Subcutaneous abdominal adipose tissue (tissue), 5 donors: ENCODE results near the gene SPATA2L.
"Not testable (repeated sequence)": the region's sequence is repeated elsewhere in the genome, so short reads cannot be mapped to it uniquely, and the experiment has no call there.

Experiments used
- H3K27ac ChIP-seq: one replicate; pipeline ENCODE4 v1.7.0; 2013; ENCODE audit warnings: low read depth, mild to moderate bottlenecking, inconsistent platforms, low read length, moderate library complexity
- H3K27me3 ChIP-seq, 5 donors: one replicate each; pipeline ENCODE4 v1.7.0; 2013; ENCODE audit warnings: low read length in 5 of 5, inconsistent platforms in 1 of 5; ENCODE audit not compliant: control insufficient read depth in 5 of 5, insufficient read depth in 4 of 5
- H3K36me3 ChIP-seq, 5 donors: one replicate each; pipeline ENCODE4 v1.7.0; 2013; ENCODE audit warnings: low read length in 5 of 5; ENCODE audit not compliant: control insufficient read depth in 5 of 5, insufficient read depth in 5 of 5
- H3K4me1 ChIP-seq, 5 donors: one replicate each; pipeline ENCODE4 v1.7.0; 2013; ENCODE audit warnings: low read length in 5 of 5, mild to moderate bottlenecking in 3 of 5, moderate library complexity in 1 of 5; ENCODE audit not compliant: control insufficient read depth in 5 of 5, insufficient read depth in 5 of 5
- H3K4me3 ChIP-seq, 5 donors: one replicate each; pipeline ENCODE4 v1.7.0; 2013; ENCODE audit warnings: low read length in 5 of 5, low read depth in 1 of 5
- H3K9ac ChIP-seq, 5 donors: one replicate each; pipeline ENCODE4 v1.7.0; 2013; ENCODE audit warnings: low read length in 5 of 5, mild to moderate bottlenecking in 4 of 5, moderate library complexity in 3 of 5
- H3K9me3 ChIP-seq, 5 donors: one replicate each; pipeline ENCODE4 v1.7.0; 2013; ENCODE audit warnings: low read length in 5 of 5; ENCODE audit not compliant: control insufficient read depth in 5 of 5
- donor health status: healthy.
- donor health status: healthy.
- donor health status: healthy.
- donor health status: healthy.
- donor health status: healthy.

Gene SPATA2L

DNA sequence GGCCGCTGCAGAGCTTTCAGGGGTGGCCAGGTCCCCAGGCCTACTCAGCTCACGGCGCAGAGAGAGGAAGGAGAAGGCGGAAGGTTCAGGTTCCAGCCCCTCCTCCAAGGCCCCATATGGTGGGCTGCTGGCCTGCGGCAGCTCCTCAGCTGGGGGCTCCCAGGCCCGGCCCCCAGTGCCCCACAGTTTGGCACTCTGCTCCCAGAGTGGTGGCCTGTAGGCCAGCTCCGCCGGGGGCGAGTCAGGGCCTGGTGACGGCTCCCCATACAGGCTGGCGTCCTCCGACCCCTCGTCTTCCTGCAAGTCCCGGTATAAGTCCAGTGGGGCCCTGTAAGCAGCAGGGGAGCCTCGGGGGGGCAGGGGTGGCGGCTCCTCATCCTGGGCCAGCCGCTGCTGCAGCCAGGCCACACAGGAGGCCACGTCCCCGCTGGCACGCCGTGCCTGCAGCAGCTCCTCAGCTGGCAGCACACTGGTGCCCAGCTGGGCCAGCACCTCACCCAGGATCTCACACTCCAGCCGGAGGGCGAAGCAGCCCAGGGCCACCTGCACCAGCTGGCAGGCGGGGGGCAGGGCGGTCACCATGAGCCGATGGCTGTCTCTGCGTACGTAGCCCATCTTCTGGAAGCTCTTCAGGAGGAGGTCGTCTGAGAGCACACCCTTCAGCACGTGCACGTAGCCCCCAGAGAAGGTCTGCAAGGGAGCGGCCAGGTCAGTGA, 3.7 kb downstream of the SPATA2L start:
- peaks cover 0 to 47% (median 32%) of the 10 kb centered on the region in 5 donors for H3K36me3 ChIP-seq

DNA sequence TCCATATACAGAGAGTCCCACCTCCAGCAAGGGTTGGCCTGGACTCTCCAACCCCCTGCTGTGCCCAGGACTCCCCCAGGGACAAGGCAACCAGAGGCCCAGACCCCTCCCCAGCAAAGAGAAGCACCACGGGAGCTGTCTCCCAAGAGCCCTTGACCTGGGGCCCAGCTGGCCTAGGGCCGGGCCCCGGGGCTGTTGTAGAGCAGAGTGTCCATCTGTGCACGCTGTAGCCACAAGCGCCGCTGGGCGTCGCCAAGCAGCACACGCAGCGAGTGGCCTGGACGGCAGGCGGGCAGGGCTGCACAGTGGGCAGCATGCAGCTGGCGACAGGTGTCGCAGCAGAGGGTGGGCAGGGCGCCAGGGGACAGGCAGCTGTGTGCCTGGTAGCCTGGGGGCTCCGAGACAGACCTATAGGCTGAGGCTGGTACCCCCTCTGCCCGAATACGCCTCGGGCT, 4.3 kb downstream of the SPATA2L start:
- Histone ChIP-seq H3K4me3 (no peak overlapping the region), H3K36me3 (peaks cover 0 to 52% (median 35%) of the 10 kb centered on the region in 5 donors), H3K27me3 (no peaks in the 10 kb centered on the region), H3K9me3 (no peaks in the 10 kb centered on the region), H3K27ac (no peak overlapping the region), H3K9ac (no peak overlapping the region), H3K4me1 (peaks cover 3 to 25% (median 21%) of the 10 kb centered on the region in 5 donors)

More for the DNA sequence above, 3.7 kb downstream of the SPATA2L start:
- peaks cover 3 to 27% (median 22%) of the 10 kb centered on the region in 5 donors for H3K4me1 ChIP-seq
- no peaks in the 10 kb centered on the region for H3K27me3 ChIP-seq
- no peaks in the 10 kb centered on the region for H3K9me3 ChIP-seq
- no peak overlapping the region for H3K9ac ChIP-seq
- no peak overlapping the region for H3K27ac ChIP-seq
- H3K4me3 ChIP-seq: no peak overlapping the region

DNA sequence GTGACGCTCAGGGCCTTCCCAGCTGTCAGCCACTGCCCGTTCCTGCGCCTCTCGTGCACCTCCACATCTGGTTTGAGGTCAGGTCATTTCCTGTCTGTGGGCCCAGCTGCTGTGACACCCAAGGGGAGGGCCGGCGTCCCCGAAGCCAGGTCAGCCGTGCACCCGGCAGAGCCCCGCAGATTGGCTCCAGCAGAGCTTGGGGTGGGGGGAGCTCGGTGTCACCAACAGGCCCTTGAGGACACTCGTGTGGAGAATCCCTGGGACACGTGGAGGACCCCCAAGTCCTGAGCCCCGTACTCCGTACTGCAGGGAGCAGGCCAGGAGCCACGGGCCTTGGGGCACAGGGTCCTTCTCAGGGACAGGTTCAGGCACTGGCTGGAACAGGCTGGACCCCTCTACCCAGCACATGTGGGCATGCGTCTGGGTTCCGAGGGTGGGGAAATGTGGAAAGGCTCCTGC, 4.8 kb downstream of the SPATA2L start:
- peaks cover 0 to 57% (median 38%) of the 10 kb centered on the region in 5 donors for H3K36me3 ChIP-seq
- no peak overlapping the region for H3K27ac ChIP-seq

GRCh38 chr16:89695875-89696669, 5.4 kb downstream of the SPATA2L start:
- Histone ChIP-seq H3K36me3 (peaks cover 0 to 63% (median 44%) of the 10 kb centered on the region in 5 donors), H3K9me3 (no peaks in the 10 kb centered on the region), H3K27me3 (no peaks in the 10 kb centered on the region), H3K9ac (no peak overlapping the region), H3K4me1 (peaks cover 3 to 15% (median 15%) of the 10 kb centered on the region in 5 donors), H3K27ac (no peak overlapping the region), H3K4me3 (no peak overlapping the region)

More for the DNA sequence above, 4.8 kb downstream of the SPATA2L start:
- no peak overlapping the region for H3K4me3 ChIP-seq
- H3K27me3 ChIP-seq: no peaks in the 10 kb centered on the region
- H3K4me1 ChIP-seq: peaks cover 3 to 21% (median 16%) of the 10 kb centered on the region in 5 donors
- H3K9ac ChIP-seq: no peak overlapping the region
- no peaks in the 10 kb centered on the region for H3K9me3 ChIP-seq

DNA sequence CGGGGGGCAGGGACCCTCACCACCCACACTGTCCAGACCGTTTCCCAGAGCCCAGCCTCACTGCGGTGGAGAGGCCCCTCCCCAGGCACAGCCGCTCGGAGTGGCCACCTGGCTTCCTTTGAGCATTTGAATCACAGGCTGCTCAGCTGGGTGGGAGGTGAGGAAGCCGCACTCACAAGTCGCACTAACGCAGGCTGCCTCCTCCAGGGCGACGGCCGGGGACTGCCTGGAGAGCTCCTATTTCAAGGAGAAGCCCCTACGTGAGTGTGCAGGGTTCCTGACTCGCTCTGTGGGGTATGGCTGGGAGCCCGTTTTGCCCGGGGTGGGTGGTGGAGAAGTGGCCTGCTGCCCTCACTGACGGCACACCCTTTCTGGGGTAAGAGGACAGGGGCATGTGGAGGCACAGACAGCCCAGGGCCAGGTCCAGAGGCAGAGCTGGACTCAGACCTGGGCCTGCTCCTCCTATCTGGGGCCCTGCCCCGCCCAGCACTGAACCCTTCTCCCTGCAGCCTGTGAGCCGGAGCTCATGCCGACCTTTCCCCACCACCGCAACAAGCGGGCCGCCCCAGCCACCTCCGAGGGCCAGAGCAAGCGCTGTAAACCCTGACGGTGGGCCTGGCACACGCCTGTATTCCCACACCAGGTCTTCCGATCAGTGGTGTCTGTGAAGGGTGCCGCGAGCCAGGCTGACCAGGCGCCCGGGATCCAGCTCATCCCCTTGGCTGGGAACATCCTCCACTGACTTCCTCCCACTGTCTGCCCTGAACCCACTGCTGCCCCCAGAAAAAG, 6.2 kb downstream of the SPATA2L start:
- Histone ChIP-seq H3K36me3 (peaks cover 0 to 68% (median 49%) of the 10 kb centered on the region in 5 donors), H3K9ac (no peak overlapping the region), H3K27ac (no peak overlapping the region), H3K9me3 (no peaks in the 10 kb centered on the region), H3K4me1 (peaks cover under 1 to 7% (median 7%) of the 10 kb centered on the region in 5 donors), H3K27me3 (no peaks in the 10 kb centered on the region), H3K4me3 (no peak overlapping the region)

DNA sequence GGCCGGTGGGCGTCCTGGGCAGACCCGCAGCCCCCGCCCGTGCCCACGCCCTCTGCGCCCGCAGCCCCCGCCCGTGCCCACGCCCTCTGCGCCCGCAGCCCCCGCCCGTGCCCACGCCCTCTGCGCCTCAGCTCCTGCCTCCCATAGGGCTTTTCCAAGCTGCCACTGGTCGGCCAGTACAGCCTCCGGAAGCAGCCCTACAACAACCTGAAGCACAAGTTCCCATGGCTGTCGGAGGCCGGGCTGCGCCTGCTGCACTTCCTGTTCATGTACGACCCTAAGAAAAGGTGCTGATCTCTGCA, 6.8 kb downstream of the SPATA2L start:
- H3K27ac ChIP-seq, H3K27me3 ChIP-seq, H3K9me3 ChIP-seq, H3K4me3 ChIP-seq, H3K9ac ChIP-seq, H3K4me1 ChIP-seq: not testable (repeated sequence)
- H3K36me3 ChIP-seq: peaks cover 0 to 70% (median 50%) of the 10 kb centered on the region in 5 donors

DNA sequence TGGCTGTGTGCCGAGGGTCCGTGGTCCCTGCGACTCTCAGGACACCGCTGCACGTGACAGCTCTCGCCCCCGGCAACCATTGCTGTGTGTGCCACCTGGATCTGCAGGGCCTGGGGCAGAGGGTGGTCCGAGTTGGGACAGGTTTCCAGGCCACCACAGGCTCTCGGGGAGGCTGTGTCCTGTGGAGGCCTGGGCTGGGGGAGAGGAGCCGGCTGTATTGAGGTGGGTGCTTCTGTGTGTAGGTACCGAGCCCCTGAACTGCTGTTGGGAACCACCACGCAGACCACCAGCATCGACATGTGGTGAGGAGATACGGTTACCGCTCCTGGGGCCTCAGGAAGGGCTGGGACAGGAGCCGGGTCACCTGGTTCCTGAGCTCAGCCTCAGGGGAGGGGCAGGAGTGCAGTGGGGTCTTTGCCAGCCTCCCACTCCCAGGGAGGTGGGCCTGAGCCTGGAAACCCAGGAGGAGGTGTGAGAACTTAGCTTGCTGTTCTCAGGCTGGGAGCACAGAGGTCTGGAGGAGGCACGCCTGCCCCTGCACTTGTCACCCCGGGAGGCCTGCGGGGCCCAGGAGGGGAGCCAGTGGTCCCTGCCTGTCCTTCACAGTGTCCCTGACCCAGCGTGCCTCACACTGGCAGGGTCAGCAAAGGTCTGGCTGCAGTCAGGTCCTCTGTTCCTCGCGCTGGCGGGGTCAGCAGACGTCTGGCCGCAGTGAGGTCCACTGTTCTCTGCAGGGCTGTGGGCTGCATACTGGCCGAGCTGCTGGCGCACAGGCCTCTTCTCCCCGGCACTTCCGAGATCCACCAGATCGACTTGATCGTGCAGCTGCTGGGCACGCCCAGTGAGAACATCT, 7.3 kb downstream of the SPATA2L start:
- Histone ChIP-seq H3K36me3 (peaks cover 0 to 70% (median 52%) of the 10 kb centered on the region in 5 donors), H3K4me3 (no peak overlapping the region), H3K4me1 (no peaks in the 10 kb centered on the region), H3K9ac (no peak overlapping the region), H3K27ac (no peak overlapping the region), H3K27me3 (no peaks in the 10 kb centered on the region), H3K9me3 (no peaks in the 10 kb centered on the region)

- no peak overlapping the region for H3K9ac ChIP-seq
- H3K27me3 ChIP-seq: no peaks in the 10 kb centered on the region
- H3K9me3 ChIP-seq: no peaks in the 10 kb centered on the region
- H3K27ac ChIP-seq: no peak overlapping the region
- no peaks in the 10 kb centered on the region for H3K4me1 ChIP-seq
- peaks cover 0 to 70% (median 54%) of the 10 kb centered on the region in 5 donors for H3K36me3 ChIP-seq
- H3K4me3 ChIP-seq: no peak overlapping the region
Measured at GRCh38 chr16:89693289-89693731, 8.2 kb downstream of the SPATA2L start.

DNA sequence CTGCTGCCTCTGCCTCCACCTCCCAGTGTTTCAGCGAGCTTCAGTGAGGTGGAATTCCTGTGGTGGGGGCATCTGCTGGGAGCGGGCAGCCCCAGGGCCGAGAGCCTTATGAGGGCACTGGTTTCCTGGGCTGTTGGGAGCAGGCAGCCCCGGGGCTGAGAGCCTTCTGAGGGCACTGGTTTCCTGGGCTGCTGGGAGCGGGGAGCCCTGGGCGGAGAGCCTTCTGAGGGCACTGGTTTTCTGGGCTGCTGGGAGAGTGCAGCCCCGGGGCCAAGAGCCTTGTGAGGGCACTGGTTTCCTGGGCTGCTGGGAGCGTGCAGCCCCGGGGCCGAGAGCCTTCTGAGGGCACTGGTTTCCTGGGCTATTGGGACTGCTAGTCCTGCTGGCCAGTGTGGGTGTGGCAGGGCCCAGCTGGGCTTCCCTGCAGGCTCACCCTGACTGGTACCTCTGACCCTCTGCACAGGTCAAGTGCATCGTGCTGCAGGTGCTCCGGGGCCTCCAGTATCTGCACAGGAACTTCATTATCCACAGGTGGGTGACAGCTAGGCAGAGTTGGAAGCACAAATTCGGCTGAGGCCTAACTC, 9.4 kb downstream of the SPATA2L start:
- no peak overlapping the region for H3K27ac ChIP-seq
- H3K9me3 ChIP-seq: no peaks in the 10 kb centered on the region
- no peaks in the 10 kb centered on the region for H3K27me3 ChIP-seq
- H3K4me3 ChIP-seq: no peak overlapping the region
- H3K9ac ChIP-seq: no peak overlapping the region
- H3K36me3 ChIP-seq: peaks cover 0 to 59% (median 52%) of the 10 kb centered on the region in 5 donors
- peaks cover 0 to 8% (median 8%) of the 10 kb centered on the region in 5 donors for H3K4me1 ChIP-seq
